ENCODE results near the gene TCHP. TPM values are rescaled to one million over a fixed set of nuclear protein-coding genes. Genes with fewer than 3 reads are reported as not detected.

The TCHP gene
- total RNA-seq, 4 donors from 2014 or later = 23.9 to 120 (median 36.3) TPM

GRCh38 chr12:109930028-109930800, 30.1 kb downstream of the TCHP start:
- peaks cover 0 to 65% (median 0%) of the 10 kb centered on the region in 3 donors for H3K36me3 ChIP-seq
- DNase-seq = peak in 1 of 3 donors; percentile 26
- no peak overlapping the region for H3K4me3 ChIP-seq
- no peaks in the 10 kb centered on the region for H3K9me3 ChIP-seq
- no peaks in the 10 kb centered on the region for H3K27me3 ChIP-seq
- H3K27ac ChIP-seq = peak overlapping the region in 1 of 4 donors; percentile 3
- TF ChIP-seq CTCF (IDR thresholded peaks at IDR 0.05) = no peak
- no peak for TF ChIP-seq POLR2A (IDR thresholded peaks at IDR 0.05)
- no peaks in the 10 kb centered on the region for H3K4me1 ChIP-seq

- no peak overlapping the region for H3K4me3 ChIP-seq
- H3K9me3 ChIP-seq = no peaks in the 10 kb centered on the region
- no peak for DNase-seq
- H3K27ac ChIP-seq = no peak overlapping the region
- TF ChIP-seq POLR2A (IDR thresholded peaks at IDR 0.05) (no peak), CTCF (IDR thresholded peaks at IDR 0.05) (no peak)
- H3K4me1 ChIP-seq = no peaks in the 10 kb centered on the region
- peaks cover 0 to 70% (median 0%) of the 10 kb centered on the region in 3 donors for H3K36me3 ChIP-seq
- H3K27me3 ChIP-seq = no peaks in the 10 kb centered on the region
These were observed 31.1 kb downstream of the TCHP start for GRCh38 chr12:109931143-109931542.

GRCh38 chr12:109932878-109933503, 32.9 kb downstream of the TCHP start:
- Histone ChIP-seq H3K4me1 (no peaks in the 10 kb centered on the region), H3K9me3 (no peaks in the 10 kb centered on the region), H3K36me3 (peaks cover 0 to 78% (median 0%) of the 10 kb centered on the region in 3 donors), H3K27me3 (no peaks in the 10 kb centered on the region), H3K4me3 (no peak overlapping the region), H3K27ac (peak overlapping the region in 1 of 4 donors; percentile 26)
- peak in 1 of 3 donors; percentile 57 for DNase-seq
- no peak for TF ChIP-seq CTCF (IDR thresholded peaks at IDR 0.05)
- no peak for TF ChIP-seq POLR2A (IDR thresholded peaks at IDR 0.05)

GRCh38 chr12:109934026-109934425, 34.0 kb downstream of the TCHP start:
- Histone ChIP-seq H3K36me3 (peaks cover 0 to 89% (median 0%) of the 10 kb centered on the region in 3 donors), H3K27me3 (no peaks in the 10 kb centered on the region), H3K9me3 (no peaks in the 10 kb centered on the region), H3K27ac (no peak overlapping the region), H3K4me3 (no peak overlapping the region), H3K4me1 (no peaks in the 10 kb centered on the region)
- DNase-seq = no peak
- TF ChIP-seq CTCF (IDR thresholded peaks at IDR 0.05) = peak in 3 of 6 experiments; percentile 36 to 44 (median 43)
- no peak for TF ChIP-seq POLR2A (IDR thresholded peaks at IDR 0.05)

- no peaks in the 10 kb centered on the region for H3K27me3 ChIP-seq
- H3K9me3 ChIP-seq = no peaks in the 10 kb centered on the region
- no peaks in the 10 kb centered on the region for H3K4me1 ChIP-seq
- no peak for TF ChIP-seq CTCF (IDR thresholded peaks at IDR 0.05)
- TF ChIP-seq POLR2A (IDR thresholded peaks at IDR 0.05) = no peak
- no peak for DNase-seq
- H3K36me3 ChIP-seq = peaks cover 0 to 62% (median 0%) of the 10 kb centered on the region in 3 donors
- peak overlapping the region in 2 of 4 donors; percentile 5 to 31 for H3K27ac ChIP-seq
- H3K4me3 ChIP-seq = no peak overlapping the region
These were observed 37.3 kb downstream of the TCHP start for GRCh38 chr12:109937371-109937770.

Data from Peyer's patch (tissue), 4 donors.